Measurements from ENCODE around the gene ITIH6. TPM values are rescaled to one million over a fixed set of nuclear protein-coding genes. Genes with fewer than 3 reads are reported as not detected.
A peak's percentile ranks its signal among the peaks of the same experiment; 100 is the strongest.

ITIH6 gene
- total and polyA plus RNA-seq, 4 donors: 0.20 TPM; not detected in 3

- TF ChIP-seq, protein P1, sequence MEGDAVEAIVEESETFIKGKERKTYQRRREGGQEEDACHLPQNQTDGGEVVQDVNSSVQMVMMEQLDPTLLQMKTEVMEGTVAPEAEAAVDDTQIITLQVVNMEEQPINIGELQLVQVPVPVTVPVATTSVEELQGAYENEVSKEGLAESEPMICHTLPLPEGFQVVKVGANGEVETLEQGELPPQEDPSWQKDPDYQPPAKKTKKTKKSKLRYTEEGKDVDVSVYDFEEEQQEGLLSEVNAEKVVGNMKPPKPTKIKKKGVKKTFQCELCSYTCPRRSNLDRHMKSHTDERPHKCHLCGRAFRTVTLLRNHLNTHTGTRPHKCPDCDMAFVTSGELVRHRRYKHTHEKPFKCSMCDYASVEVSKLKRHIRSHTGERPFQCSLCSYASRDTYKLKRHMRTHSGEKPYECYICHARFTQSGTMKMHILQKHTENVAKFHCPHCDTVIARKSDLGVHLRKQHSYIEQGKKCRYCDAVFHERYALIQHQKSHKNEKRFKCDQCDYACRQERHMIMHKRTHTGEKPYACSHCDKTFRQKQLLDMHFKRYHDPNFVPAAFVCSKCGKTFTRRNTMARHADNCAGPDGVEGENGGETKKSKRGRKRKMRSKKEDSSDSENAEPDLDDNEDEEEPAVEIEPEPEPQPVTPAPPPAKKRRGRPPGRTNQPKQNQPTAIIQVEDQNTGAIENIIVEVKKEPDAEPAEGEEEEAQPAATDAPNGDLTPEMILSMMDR (IDR thresholded peaks at IDR 0.05; ENCODE audit: control extremely low read depth, extremely low read depth): no peak
Measured at GRCh38 chrX:54810532-54810931, 12.5 kb upstream of the ITIH6 start.

GRCh38 chrX:54808605-54809483 lies 10.8 kb upstream of the ITIH6 start:
- TF ChIP-seq, protein P1 (IDR thresholded peaks at IDR 0.05; ENCODE audit: control extremely low read depth, extremely low read depth): no peak
- H3K9ac ChIP-seq (ENCODE audit: insufficient read depth in 1 of 2, low read length in 2 of 2): peak overlapping the region; percentile 77 to 78
- ATAC-seq (ENCODE audit: insufficient read depth, low FRiP score) (peak; percentile 81), DNase-seq (peak; percentile 98 to 99 (median 98))
- no peaks in the 10 kb centered on the region for H3K9me3 ChIP-seq (ENCODE audit: control insufficient read depth in 4 of 4, insufficient read depth in 3 of 4, low read length in 3 of 4)
- H3K4me3 ChIP-seq: peak overlapping the region; percentile 33
- WGBS, 2 donors: 9 to 40% methylated on average over 25 to 38 of the region's 38 CpGs
- peaks cover 3 to 38% (median 15%) of the 10 kb centered on the region in 4 donors for H3K36me3 ChIP-seq (ENCODE audit: control insufficient read depth in 4 of 4, insufficient read depth in 4 of 4, low read length in 4 of 4)
- H3K27ac ChIP-seq (ENCODE audit: low read depth in 1 of 2, low read length in 1 of 2): peak overlapping the region; percentile 18 to 78
- H3K4me1 ChIP-seq (ENCODE audit: control insufficient read depth in 5 of 5, insufficient read depth in 5 of 5, low read length in 5 of 5): peaks cover 0 to 16% (median 2%) of the 10 kb centered on the region in 5 donors
- no peaks in the 10 kb centered on the region for H3K27me3 ChIP-seq (ENCODE audit: control insufficient read depth in 3 of 3, insufficient read depth in 3 of 3, low read length in 2 of 3)

More at GRCh38 chrX:54810532-54810931, 12.5 kb upstream of the ITIH6 start:
- no peak for ATAC-seq (ENCODE audit: insufficient read depth, low FRiP score)
- Histone ChIP-seq H3K4me1 (ENCODE audit: control insufficient read depth in 5 of 5, insufficient read depth in 5 of 5, low read length in 5 of 5) (peaks cover 0 to 16% (median 2%) of the 10 kb centered on the region in 5 donors), H3K9me3 (ENCODE audit: control insufficient read depth in 4 of 4, insufficient read depth in 3 of 4, low read length in 3 of 4) (no peaks in the 10 kb centered on the region), H3K36me3 (ENCODE audit: control insufficient read depth in 4 of 4, insufficient read depth in 4 of 4, low read length in 4 of 4) (peaks cover 10 to 49% (median 20%) of the 10 kb centered on the region in 4 donors), H3K9ac (ENCODE audit: insufficient read depth in 1 of 2, low read length in 2 of 2) (no peak overlapping the region), H3K4me3 (no peak overlapping the region), H3K27me3 (ENCODE audit: control insufficient read depth in 3 of 3, insufficient read depth in 3 of 3, low read length in 2 of 3) (no peaks in the 10 kb centered on the region), H3K27ac (ENCODE audit: low read depth in 1 of 2, low read length in 1 of 2) (no peak overlapping the region)
- DNase-seq: no peak
- WGBS, 2 donors: 82 to 88% methylated on average over 5 of the region's 5 CpGs

DNA sequence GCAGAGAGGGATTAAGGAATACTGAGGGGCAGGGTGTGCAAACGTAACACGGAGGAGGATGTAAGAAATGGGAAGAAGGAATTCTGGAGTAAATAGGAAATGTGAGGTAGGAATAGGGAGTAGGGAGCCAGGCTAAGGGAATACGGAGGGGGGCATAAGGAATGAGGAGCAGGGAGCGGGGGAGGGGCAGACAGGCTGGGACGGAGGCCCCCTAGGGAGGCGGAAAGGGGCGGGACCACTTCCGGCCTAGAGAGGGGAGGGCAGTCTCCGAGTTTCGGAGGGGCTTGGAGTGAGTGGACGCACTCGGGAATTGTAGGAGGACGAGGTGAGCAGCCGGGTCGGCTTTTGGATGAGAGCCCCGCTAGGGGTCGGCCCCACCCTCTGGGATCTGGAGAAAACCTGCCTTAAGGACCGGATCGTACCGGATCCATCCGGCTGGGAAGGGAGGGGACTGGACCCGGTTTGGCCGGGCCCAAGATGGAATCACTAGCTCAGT lies 10.1 kb upstream of the ITIH6 start:
- WGBS, 2 donors: 1 to 34% methylated on average over 21 to 23 of the region's 23 CpGs
- TF ChIP-seq, protein P1 (IDR thresholded peaks at IDR 0.05; ENCODE audit: control extremely low read depth, extremely low read depth): no peak

More for the DNA sequence above, 10.1 kb upstream of the ITIH6 start:
- Histone ChIP-seq H3K9me3 (ENCODE audit: control insufficient read depth in 4 of 4, insufficient read depth in 3 of 4, low read length in 3 of 4) (no peaks in the 10 kb centered on the region), H3K4me3 (peak overlapping the region; percentile 33), H3K4me1 (ENCODE audit: control insufficient read depth in 5 of 5, insufficient read depth in 5 of 5, low read length in 5 of 5) (peaks cover 0 to 16% (median 2%) of the 10 kb centered on the region in 5 donors), H3K27me3 (ENCODE audit: control insufficient read depth in 3 of 3, insufficient read depth in 3 of 3, low read length in 2 of 3) (peaks cover 0 to 3% (median 0%) of the 10 kb centered on the region in 3 donors), H3K36me3 (ENCODE audit: control insufficient read depth in 4 of 4, insufficient read depth in 4 of 4, low read length in 4 of 4) (peaks cover 3 to 33% (median 12%) of the 10 kb centered on the region in 4 donors), H3K27ac (ENCODE audit: low read depth in 1 of 2, low read length in 1 of 2) (peak overlapping the region; percentile 18 to 78), H3K9ac (ENCODE audit: insufficient read depth in 1 of 2, low read length in 2 of 2) (peak overlapping the region; percentile 78 to 99)
- ATAC-seq (ENCODE audit: insufficient read depth, low FRiP score): peak; percentile 24
- peak; percentile 88 to 93 (median 92) for DNase-seq
